ENCODE data around the gene DBNDD2. TPM values are rescaled to one million over a fixed set of nuclear protein-coding genes. Genes with fewer than 3 reads are reported as not detected.

DBNDD2 gene
- total RNA-seq, 1 experiment from 2014 or later = 74.3 TPM

DNA sequence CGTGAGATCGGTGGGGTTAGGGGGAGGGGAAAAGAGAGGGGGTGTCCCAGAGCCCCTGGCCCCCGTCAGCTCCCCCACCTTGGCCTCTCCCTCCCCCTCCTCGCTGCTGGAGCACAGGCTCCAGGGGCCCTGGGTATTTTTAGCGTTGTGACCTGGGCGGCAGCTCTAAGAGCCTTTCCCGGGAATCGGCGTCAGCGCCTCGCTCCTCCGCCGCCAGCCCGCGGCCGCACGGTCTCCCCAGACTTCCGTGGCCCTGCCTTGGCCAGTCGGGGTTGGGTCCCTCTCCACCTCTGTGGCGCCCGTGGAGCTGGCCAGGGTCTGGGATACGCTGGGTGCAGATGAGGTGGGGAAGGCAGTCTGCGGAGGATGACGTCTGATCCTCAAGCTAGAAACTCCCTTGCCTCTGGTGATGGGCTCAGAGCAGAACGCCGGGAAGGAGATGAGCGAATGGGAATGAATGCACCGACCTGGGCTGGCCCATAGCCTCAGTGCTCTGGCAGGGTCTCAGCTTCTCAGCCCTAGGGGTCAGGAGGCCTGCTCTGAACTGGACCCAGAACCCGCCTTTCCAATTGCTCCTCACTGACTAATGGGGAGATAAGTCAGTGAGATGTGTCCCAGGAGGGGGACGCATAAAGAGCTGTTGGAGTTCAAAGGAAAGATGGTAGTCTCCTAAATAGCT lies 883 bp upstream of the DBNDD2 start:
- ChIA-PET POLR2A (interaction anchor here (0.6 to 2.6 kb wide), 4 partner anchors 9 to 172 kb away, joined by 3 to 8 read pairs (median 4); partner anchors contain the start of genes PIGT, SYS1 and WFDC8), CTCF (interaction anchor here (0.6 to 2.1 kb wide), 10 partner anchors 8 to 527 kb away, joined by 3 to 17 read pairs (median 5); partner anchors contain the start of genes PIGT and SYS1)
- Mint-ChIP-seq H3K4me1 (ENCODE audit: low read depth, unreplicated experiment) (no peaks in the 10 kb centered on the region), H3K27ac (ENCODE audit: unreplicated experiment) (peak overlapping the region; percentile 60), H3K27me3 (ENCODE audit: insufficient read depth, unreplicated experiment) (no peaks in the 10 kb centered on the region), H3K4me3 (ENCODE audit: unreplicated experiment) (peak overlapping the region; percentile 84), H3K9me3 (ENCODE audit: unreplicated experiment) (peaks cover 9% of the 10 kb centered on the region), H3K36me3 (ENCODE audit: insufficient read depth, unreplicated experiment) (peaks cover 13% of the 10 kb centered on the region)
- TF ChIP-seq, protein P1, sequence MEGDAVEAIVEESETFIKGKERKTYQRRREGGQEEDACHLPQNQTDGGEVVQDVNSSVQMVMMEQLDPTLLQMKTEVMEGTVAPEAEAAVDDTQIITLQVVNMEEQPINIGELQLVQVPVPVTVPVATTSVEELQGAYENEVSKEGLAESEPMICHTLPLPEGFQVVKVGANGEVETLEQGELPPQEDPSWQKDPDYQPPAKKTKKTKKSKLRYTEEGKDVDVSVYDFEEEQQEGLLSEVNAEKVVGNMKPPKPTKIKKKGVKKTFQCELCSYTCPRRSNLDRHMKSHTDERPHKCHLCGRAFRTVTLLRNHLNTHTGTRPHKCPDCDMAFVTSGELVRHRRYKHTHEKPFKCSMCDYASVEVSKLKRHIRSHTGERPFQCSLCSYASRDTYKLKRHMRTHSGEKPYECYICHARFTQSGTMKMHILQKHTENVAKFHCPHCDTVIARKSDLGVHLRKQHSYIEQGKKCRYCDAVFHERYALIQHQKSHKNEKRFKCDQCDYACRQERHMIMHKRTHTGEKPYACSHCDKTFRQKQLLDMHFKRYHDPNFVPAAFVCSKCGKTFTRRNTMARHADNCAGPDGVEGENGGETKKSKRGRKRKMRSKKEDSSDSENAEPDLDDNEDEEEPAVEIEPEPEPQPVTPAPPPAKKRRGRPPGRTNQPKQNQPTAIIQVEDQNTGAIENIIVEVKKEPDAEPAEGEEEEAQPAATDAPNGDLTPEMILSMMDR (IDR thresholded peaks at IDR 0.05; ENCODE audit: insufficient read depth in 1 of 2, low read depth in 1 of 2, low read length in 1 of 2, severe bottlenecking in 1 of 2, unreplicated experiment in 1 of 2) = no peak
- intact Hi-C loops (cut with micrococcal nuclease; ENCODE audit: unreplicated experiment) = no loop called here
- Histone ChIP-seq H3K4me1 (no peaks in the 10 kb centered on the region), H3K36me3 (ENCODE audit: control insufficient read depth, insufficient read depth, low read length) (peaks cover 2% of the 10 kb centered on the region; the same call in 1 of the 2 replicates), H3K9me3 (no peaks in the 10 kb centered on the region), H3K4me3 (ENCODE audit: low read depth, low read length) (peak overlapping the region; percentile 98), H3K27me3 (replicated peaks; ENCODE audit: control insufficient read depth, insufficient read depth, low read length) (no peaks in the 10 kb centered on the region)
- DNase-seq = peak in 1 of 2 experiments; percentile 44
- BruUV-seq (replicated peaks) = TSS peak; percentile 21

DNA sequence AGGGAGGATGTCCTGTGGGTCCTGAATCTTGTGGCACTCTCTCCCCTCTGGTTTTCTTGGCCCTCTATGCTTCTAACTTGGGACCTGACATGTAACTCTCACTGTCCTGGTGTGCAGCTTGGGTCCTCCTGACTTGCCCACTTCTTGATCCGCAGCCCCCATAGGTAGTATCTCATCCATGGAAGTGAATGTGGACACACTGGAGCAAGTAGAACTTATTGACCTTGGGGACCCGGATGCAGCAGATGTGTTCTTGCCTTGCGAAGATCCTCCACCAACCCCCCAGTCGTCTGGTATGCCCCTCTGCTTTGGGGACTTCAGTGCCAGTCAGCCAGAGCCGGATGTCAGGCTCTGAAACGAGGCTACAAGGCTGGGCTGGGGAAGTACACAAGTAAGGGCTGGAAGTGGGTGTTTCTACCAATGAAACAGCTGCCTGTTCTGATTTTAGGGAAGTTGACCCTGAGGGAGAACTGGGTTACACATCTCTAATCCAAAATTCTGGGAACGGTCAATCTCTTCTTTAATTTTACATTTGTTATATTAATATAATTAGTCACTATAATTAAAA lies 641 bp downstream of the DBNDD2 start:
- H3K4me1 ChIP-seq = no peaks in the 10 kb centered on the region
- H3K9me3 Mint-ChIP-seq (ENCODE audit: unreplicated experiment) = no peaks in the 10 kb centered on the region
- intact Hi-C loops (cut with micrococcal nuclease; ENCODE audit: unreplicated experiment) = no loop called here
- H3K9me3 ChIP-seq = no peaks in the 10 kb centered on the region
- no peak overlapping the region for H3K4me3 ChIP-seq (ENCODE audit: low read depth, low read length)
- no TSS peak for BruUV-seq (replicated peaks)
- no peak for DNase-seq
- TF ChIP-seq, protein P1 (IDR thresholded peaks at IDR 0.05; ENCODE audit: insufficient read depth in 1 of 2, low read depth in 1 of 2, low read length in 1 of 2, severe bottlenecking in 1 of 2, unreplicated experiment in 1 of 2) = no peak
- no peaks in the 10 kb centered on the region for H3K27me3 Mint-ChIP-seq (ENCODE audit: insufficient read depth, unreplicated experiment)
- peaks cover 13% of the 10 kb centered on the region for H3K36me3 Mint-ChIP-seq (ENCODE audit: insufficient read depth, unreplicated experiment)
- no peaks in the 10 kb centered on the region for H3K4me1 Mint-ChIP-seq (ENCODE audit: low read depth, unreplicated experiment)
- peaks cover 2% of the 10 kb centered on the region; the same call in 1 of the 2 replicates for H3K36me3 ChIP-seq (ENCODE audit: control insufficient read depth, insufficient read depth, low read length)
- ChIA-PET POLR2A (no interaction called here), CTCF (interaction anchor here (0.6 kb wide), 1 partner anchor 48 kb away, joined by 3 read pairs; no protein-coding TSS in a partner anchor)
- no peak overlapping the region for H3K4me3 Mint-ChIP-seq (ENCODE audit: unreplicated experiment)
- peak overlapping the region; percentile 20 for H3K27ac Mint-ChIP-seq (ENCODE audit: unreplicated experiment)
- H3K27me3 ChIP-seq (replicated peaks; ENCODE audit: control insufficient read depth, insufficient read depth, low read length) = no peaks in the 10 kb centered on the region

DNA sequence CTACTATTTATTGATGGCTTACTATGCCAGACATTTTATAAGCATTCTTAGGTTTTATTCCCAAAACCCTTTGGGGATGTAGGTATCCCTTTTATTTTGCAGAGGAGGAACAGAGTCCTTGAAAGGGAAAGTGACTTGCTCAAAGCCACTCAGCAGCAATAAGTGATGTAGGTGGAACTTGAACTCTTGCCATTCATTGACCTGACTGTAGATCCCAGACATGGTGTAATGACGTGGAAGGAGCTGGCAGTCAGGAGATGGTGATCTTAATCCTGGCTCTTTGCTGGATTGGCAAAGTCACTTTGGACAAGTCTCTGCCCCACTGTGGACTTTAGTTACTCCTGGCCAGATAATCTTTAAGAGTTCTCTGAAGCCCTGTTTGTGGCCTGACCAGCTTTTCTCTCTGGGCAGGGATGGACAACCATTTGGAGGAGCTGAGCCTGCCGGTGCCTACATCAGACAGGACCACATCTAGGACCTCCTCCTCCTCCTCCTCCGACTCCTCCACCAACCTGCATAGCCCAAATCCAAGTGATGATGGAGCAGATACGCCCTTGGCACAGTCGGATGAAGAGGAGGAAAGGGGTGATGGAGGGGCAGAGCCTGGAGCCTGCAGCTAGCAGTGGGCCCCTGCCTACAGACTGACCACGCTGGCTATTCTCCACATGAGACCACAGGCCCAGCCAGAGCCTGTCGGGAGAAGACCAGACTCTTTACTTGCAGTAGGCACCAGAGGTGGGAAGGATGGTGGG lies 1.6 kb downstream of the DBNDD2 start:
- Mint-ChIP-seq H3K4me1 (ENCODE audit: low read depth, unreplicated experiment) (no peaks in the 10 kb centered on the region), H3K27me3 (ENCODE audit: insufficient read depth, unreplicated experiment) (no peaks in the 10 kb centered on the region), H3K36me3 (ENCODE audit: insufficient read depth, unreplicated experiment) (peaks cover 13% of the 10 kb centered on the region), H3K27ac (ENCODE audit: unreplicated experiment) (no peak overlapping the region), H3K4me3 (ENCODE audit: unreplicated experiment) (no peak overlapping the region), H3K9me3 (ENCODE audit: unreplicated experiment) (no peaks in the 10 kb centered on the region)
- TF ChIP-seq, protein P1 (IDR thresholded peaks at IDR 0.05; ENCODE audit: insufficient read depth in 1 of 2, low read depth in 1 of 2, low read length in 1 of 2, severe bottlenecking in 1 of 2, unreplicated experiment in 1 of 2) = no peak
- ChIA-PET POLR2A (no interaction called here), CTCF (interaction anchor here (0.6 kb wide), 1 partner anchor 49 kb away, joined by 3 read pairs; no protein-coding TSS in a partner anchor)
- Histone ChIP-seq H3K27me3 (replicated peaks; ENCODE audit: control insufficient read depth, insufficient read depth, low read length) (no peaks in the 10 kb centered on the region), H3K9me3 (no peaks in the 10 kb centered on the region), H3K36me3 (ENCODE audit: control insufficient read depth, insufficient read depth, low read length) (peaks cover 2% of the 10 kb centered on the region; the same call in 1 of the 2 replicates), H3K4me3 (ENCODE audit: low read depth, low read length) (no peak overlapping the region), H3K4me1 (no peaks in the 10 kb centered on the region)
- intact Hi-C loops (cut with micrococcal nuclease; ENCODE audit: unreplicated experiment) = no loop called here
- DNase-seq = no peak
- no TSS peak for BruUV-seq (replicated peaks)
